Activated CD8-positive, alpha-beta T cell treated with anti-CD3 and anti-CD28 coated beads for 36 hours (primary cell): Measurements from ENCODE around the gene TXNDC15. TPM values are rescaled to one million over a fixed set of nuclear protein-coding genes. Genes with fewer than 3 reads are reported as not detected.
"Not testable (repeated sequence)": the region's sequence is repeated elsewhere in the genome, so short reads cannot be mapped to it uniquely, and the experiment has no call there.

Experiments used
- ATAC-seq: fragments of 200-7000 bp; cut with Tn5 transposase; one replicate; pipeline ENCODE4 v1.10.0; 2021; ENCODE audit warnings: mild to moderate bottlenecking, moderate library complexity
- CTCF ChIA-PET: fragments of 350-600 bp; sonication (Branson Sonifier 250); formaldehyde crosslinking; loops from one replicate; lab custom pipeline; 2021; ENCODE audit warnings: antibody characterized with exemption; lab: Charles Lee
- POLR2A ChIA-PET: fragments of 350-600 bp; sonication (Branson Sonifier 250); formaldehyde crosslinking; loops from one replicate; lab custom pipeline; 2021; ENCODE audit warnings: antibody characterized with exemption; lab: Charles Lee
- DNase-seq: peaks from one replicate; pipeline ENCODE4 v3.0.0-alpha.2; 2020
- H3K27ac Mint-ChIP-seq: one replicate; pipeline ENCODE4 v1.8.0; 2021; ENCODE audit warnings: mild to moderate bottlenecking, mixed read lengths
- H3K27me3 Mint-ChIP-seq: one replicate; pipeline ENCODE4 v1.8.0; 2021; ENCODE audit warnings: mixed read lengths
- H3K36me3 Mint-ChIP-seq: one replicate; pipeline ENCODE4 v1.8.0; 2021; ENCODE audit warnings: low read depth, mixed read lengths
- H3K4me1 Mint-ChIP-seq: one replicate; pipeline ENCODE4 v1.8.0; 2021; ENCODE audit warnings: low read depth, mixed read lengths
- H3K4me3 Mint-ChIP-seq: one replicate; pipeline ENCODE4 v1.8.0; 2021; ENCODE audit warnings: mild to moderate bottlenecking, moderate library complexity, mixed read lengths
- H3K9me3 Mint-ChIP-seq: one replicate; pipeline ENCODE4 v1.8.0; 2021; ENCODE audit warnings: mixed read lengths
- CTCF ChIP-seq: fragments of 200-600 bp; IDR thresholded peaks from one replicate; pipeline ENCODE4 v1.8.0; 2022; ENCODE audit warnings: antibody characterized with exemption, mild to moderate bottlenecking
- intact Hi-C: fragments of 100-400 bp; cut with micrococcal nuclease; formaldehyde crosslinking; loops from one replicate; pipeline ENCODE4 v1.10.0; 2022
- total RNA-seq, 2 experiments: library from RNA; stranded (reverse); gene quantifications; one replicate each; pipeline ENCODE4 v1.2.3, GENCODE V29; 2021

The TXNDC15 gene
- total RNA-seq, 2 experiments from 2014 or later = 17.1 to 26.7 TPM

- no peak overlapping the region for H3K27ac Mint-ChIP-seq
- peaks cover 46% of the 10 kb centered on the region for H3K4me1 Mint-ChIP-seq
- no peak for ATAC-seq
These were observed 22.8 kb upstream of the TXNDC15 start for GRCh38 chr5:134851307-134851923.

GRCh38 chr5:134856465-134856864, 17.7 kb upstream of the TXNDC15 start:
- H3K9me3 Mint-ChIP-seq, ATAC-seq, CTCF ChIA-PET, H3K27ac Mint-ChIP-seq, DNase-seq, intact Hi-C loops, H3K27me3 Mint-ChIP-seq, H3K4me3 Mint-ChIP-seq: not testable (repeated sequence)
- POLR2A ChIA-PET = interaction anchor here (2.0 kb wide), 1 partner anchor 10 kb away, joined by 8 read pairs; no protein-coding TSS in a partner anchor
- Mint-ChIP-seq H3K36me3 (peaks cover 29% of the 10 kb centered on the region), H3K4me1 (peaks cover 22% of the 10 kb centered on the region)

More at GRCh38 chr5:134851307-134851923, 22.8 kb upstream of the TXNDC15 start:
- H3K4me3 Mint-ChIP-seq = no peak overlapping the region
- no peaks in the 10 kb centered on the region for H3K9me3 Mint-ChIP-seq
- peak; percentile 31 for TF ChIP-seq CTCF
- intact Hi-C loops = no loop called here
- H3K36me3 Mint-ChIP-seq = peaks cover 37% of the 10 kb centered on the region
- CTCF ChIA-PET = interaction anchor here (1.5 to 2.2 kb wide), 3 partner anchors 9 to 53 kb away, joined by 4 to 7 read pairs (median 6); partner anchors contain the start of gene PCBD2
- no peak for DNase-seq
- POLR2A ChIA-PET = interaction anchor here (0.9 to 1.1 kb wide), 3 partner anchors 9 to 54 kb away, joined by 3 to 4 read pairs (median 3); partner anchors contain the start of gene PCBD2
- H3K27me3 Mint-ChIP-seq = no peaks in the 10 kb centered on the region

- ChIA-PET CTCF (no interaction called here), POLR2A (interaction anchor here (0.8 kb wide), 1 partner anchor 10 kb away, joined by 4 read pairs; no protein-coding TSS in a partner anchor)
- intact Hi-C loops = no loop called here
- DNase-seq (no peak), ATAC-seq (no peak)
- Mint-ChIP-seq H3K4me1 (peaks cover 18% of the 10 kb centered on the region), H3K36me3 (peaks cover 23% of the 10 kb centered on the region), H3K27me3 (no peaks in the 10 kb centered on the region), H3K27ac (no peak overlapping the region), H3K4me3 (no peak overlapping the region), H3K9me3 (no peaks in the 10 kb centered on the region)
- TF ChIP-seq CTCF = no peak
These were observed 16.8 kb upstream of the TXNDC15 start for GRCh38 chr5:134857401-134857800.

- Mint-ChIP-seq H3K27me3 (no peaks in the 10 kb centered on the region), H3K4me3 (no peak overlapping the region), H3K4me1 (no peaks in the 10 kb centered on the region), H3K9me3 (no peaks in the 10 kb centered on the region), H3K27ac (no peak overlapping the region), H3K36me3 (peaks cover 4% of the 10 kb centered on the region)
- ATAC-seq (no peak), DNase-seq (no peak)
- intact Hi-C loops = no loop called here
- ChIA-PET POLR2A (interaction anchor here (0.9 to 1.7 kb wide), 4 partner anchors 9 to 40 kb away, joined by 3 to 5 read pairs (median 3); partner anchors contain the start of genes PCBD2 and TXNDC15), CTCF (no interaction called here)
- no peak for TF ChIP-seq CTCF
These were observed 9.5 kb upstream of the TXNDC15 start for GRCh38 chr5:134864707-134865106.

GRCh38 chr5:134873494-134873893, 677 bp upstream of the TXNDC15 start:
- intact Hi-C loops = no loop called here
- TF ChIP-seq CTCF = no peak
- peak overlapping the region; percentile 85 for H3K4me3 Mint-ChIP-seq
- no peaks in the 10 kb centered on the region for H3K27me3 Mint-ChIP-seq
- H3K4me1 Mint-ChIP-seq = peaks cover 32% of the 10 kb centered on the region
- CTCF ChIA-PET = interaction anchor here (0.9 to 2.9 kb wide), 5 partner anchors 11 to 34 kb away, joined by 3 to 8 read pairs (median 4); partner anchors contain the start of genes C5orf24 and PCBD2
- peak overlapping the region; percentile 94 for H3K27ac Mint-ChIP-seq
- DNase-seq = peak; percentile 54
- ATAC-seq = peak; percentile 15
- POLR2A ChIA-PET = interaction anchor here (0.7 to 3.3 kb wide), 13 partner anchors 8 to 37 kb away, joined by 3 to 19 read pairs (median 5); partner anchors contain the start of genes C5orf24 and PCBD2
- H3K36me3 Mint-ChIP-seq = peaks cover 4% of the 10 kb centered on the region
- H3K9me3 Mint-ChIP-seq = no peaks in the 10 kb centered on the region
